HepG2 (cell line): ENCODE results near the gene MTMR3. TPM values are rescaled to one million over a fixed set of nuclear protein-coding genes. Genes with fewer than 3 reads are reported as not detected.

Source experiments
- ATAC-seq: fragments of 200-7000 bp; cut with Tn5 transposase; 3 replicates; pipeline ENCODE4 v1.9.1; 2020; ENCODE audit warnings: mild to moderate bottlenecking, moderate library complexity
- BruUV-seq: library from RNA; stranded (reverse); fragments of 400-500 nt; replicated peaks from 2 replicates; lab custom pipeline; 2021; lab: Mats Ljungman, UMichigan
- CTCF ChIA-PET: fragments of 300-600 bp; formaldehyde crosslinking; extraction: SDS; loops from one replicate; lab custom pipeline; 2021; ENCODE audit warnings: low total read pairs, inconsistent platforms, low intra/inter-chr PET ratio; lab: Yijun Ruan, JAX
- POLR2A ChIA-PET: fragments of 350-600 bp; sonication (Branson Sonifier 250); formaldehyde crosslinking; loops from one replicate; lab custom pipeline; 2020; ENCODE audit warnings: antibody characterized with exemption, inconsistent platforms; lab: Yijun Ruan, JAX
- DNase-seq: peaks from one replicate; pipeline ENCODE4 v3.0.0-alpha.2; 2015; ENCODE audit warnings: low spot score
- FAIRE-seq: peaks from 3 replicates; lab custom pipeline; 2011; peaks lifted over from hg19 to GRCh38; lab: Jason Lieb, UNC
- H2AFZ ChIP-seq: one replicate; pipeline ENCODE4 v1.6.1; 2011; ENCODE audit warnings: low read length, inconsistent platforms
- H3K27ac ChIP-seq: fragments of 300-600 bp; 3 replicates; pipeline ENCODE4 v1.8.0; 2011; ENCODE audit warnings: mixed run types, mild to moderate bottlenecking, mixed read lengths, low read length, inconsistent platforms; ENCODE audit not compliant: insufficient read depth; ENCODE audit errors: extremely low read length
- H3K27me3 ChIP-seq, 2 experiments: fragments of 200-600 bp in 1 of 2; 2 replicates in 1 of 2; 3 replicates in 1 of 2; pipeline versions ENCODE4 v1.6.0 to v1.8.0; 2011; ENCODE audit warnings: low read length in 2 of 2, mild to moderate bottlenecking in 2 of 2, moderate library complexity in 2 of 2, inconsistent platforms in 1 of 2; ENCODE audit not compliant: insufficient read depth in 2 of 2, control insufficient read depth in 1 of 2
- H3K36me3 ChIP-seq, 2 experiments: fragments of 200-600 bp in 1 of 2; replicated peaks in 1 of 2; 2 replicates in 1 of 2; 3 replicates in 1 of 2; pipeline versions ENCODE4 v1.5.1 to v1.8.0; 2011; ENCODE audit warnings: low read length in 2 of 2, inconsistent platforms in 1 of 2; ENCODE audit not compliant: insufficient read depth in 2 of 2, control insufficient read depth in 1 of 2
- H3K4me1 ChIP-seq: 2 replicates; pipeline ENCODE4 v1.5.1; 2012; ENCODE audit warnings: low read length, inconsistent platforms; ENCODE audit not compliant: insufficient read depth
- H3K4me2 ChIP-seq: 2 replicates; pipeline ENCODE4 v1.6.0; 2011; ENCODE audit warnings: low read depth, low read length, inconsistent platforms
- H3K4me3 ChIP-seq, 3 experiments: fragments of 200-600 bp in 1 of 3; sonication (generic), shearing (Covaris generic) in 1 of 3; replicated peaks in 1 of 3; 2 replicates each; pipeline ENCODE4 v1.5.1; 2011 to 2016; ENCODE audit warnings: low read length in 3 of 3, inconsistent platforms in 2 of 3, low read depth in 2 of 3, mild to moderate bottlenecking in 2 of 3, control low read depth in 1 of 3, mixed read lengths in 1 of 3; ENCODE audit not compliant: insufficient read depth in 1 of 3
- H3K79me2 ChIP-seq: one replicate; pipeline ENCODE4 v1.6.1; 2011; ENCODE audit warnings: low read length, inconsistent platforms; ENCODE audit not compliant: insufficient read depth
- H3K9ac ChIP-seq: 2 replicates; pipeline ENCODE4 v1.6.0; 2011; ENCODE audit warnings: mild to moderate bottlenecking, low read depth, low read length, inconsistent platforms; ENCODE audit not compliant: insufficient read depth
- H3K9me3 ChIP-seq: 2 replicates; pipeline ENCODE4 v1.5.1; 2012; ENCODE audit warnings: mild to moderate bottlenecking, low read length
- H4K20me1 ChIP-seq: 2 replicates; pipeline ENCODE4 v1.6.0; 2011; ENCODE audit warnings: inconsistent platforms, mild to moderate bottlenecking, low read length, moderate library complexity; ENCODE audit not compliant: insufficient read depth
- HMGA1 ChIP-seq: sonication (generic); formaldehyde crosslinking; conservative IDR thresholded peaks from 2 replicates; pipeline ENCODE4 v1.4.0; 2020; ENCODE audit warnings: missing genetic modification reagents
- MAFF ChIP-seq: IDR thresholded peaks from 2 replicates; pipeline ENCODE4 v1.6.1; 2011; ENCODE audit warnings: low read depth, low read length, improper control_type of control experiment
- MAFK ChIP-seq, 2 experiments: IDR thresholded peaks in 1 of 2; conservative IDR thresholded peaks in 1 of 2; 2 replicates each; pipeline ENCODE4 v1.6.1; 2011; ENCODE audit warnings: improper control_type of control experiment in 2 of 2, low read length in 2 of 2
- ZMYM3 ChIP-seq: sonication (generic); formaldehyde crosslinking; IDR thresholded peaks from 2 replicates; pipeline ENCODE4 v1.5.1; 2020; ENCODE audit warnings: mild to moderate bottlenecking, missing genetic modification reagents
- ZNF367 ChIP-seq: sonication (generic); formaldehyde crosslinking; IDR thresholded peaks from 2 replicates; pipeline ENCODE4 v1.4.0; 2020; ENCODE audit warnings: missing genetic modification reagents, borderline replicate concordance
- ZNF589 ChIP-seq: sonication (generic); formaldehyde crosslinking; conservative IDR thresholded peaks from 2 replicates; pipeline ENCODE4 v1.8.0; 2022; ENCODE audit warnings: mild to moderate bottlenecking, moderate library complexity, missing genetic modification reagents
- WGBS: methylation state at CpG from one replicate; pipeline ENCODE4 v1.1.6; 2017; ENCODE audit warnings: low lambda C conversion rate; 5-methylcytosine and 5-hydroxymethylcytosine counted together
- in situ Hi-C: cut with HindIII; loops from 2 replicates; pipeline ENCODE4 v1.10.0; 2017; ENCODE audit warnings: low pct_unique_long_range_greater_than_20kb; ENCODE audit not compliant: extremely low pct_ligation_motif_present
- intact Hi-C: fragments of 100-400 bp; cut with micrococcal nuclease; formaldehyde crosslinking; loops from one replicate; pipeline ENCODE4 v1.10.0; 2022; ENCODE audit not compliant: unreplicated experiment
- polyA plus RNA-seq, 8 experiments: library from polyadenylated mRNA; depleted of rRNA in 3 of 8; stranded (reverse) in 7 of 8; unstranded in 1 of 8; fragments of >200 nt; fragmentation: Illumina TruSeq in 4 of 8; extraction: Trizol in 4 of 8; gene quantifications; 2 replicates each; pipeline versions ENCODE4 v1.2.1 to v1.2.3, GENCODE V29; 2011 to 2016; ENCODE audit warnings: low read depth in 4 of 8, missing spikeins in 1 of 8, mixed read lengths in 1 of 8; ENCODE audit not compliant: insufficient read depth in 1 of 8
- total RNA-seq, 5 experiments: library from RNA; depleted of rRNA; stranded (reverse); fragments of >200 nt; fragmentation: Illumina TruSeq; extraction: Trizol; gene quantifications; 2 replicates each; pipeline ENCODE4 v1.2.3, GENCODE V29; 2016; ENCODE audit warnings: low read depth in 1 of 5
- TF ChIP-seq, protein P1 (sequence below): sonication (generic); formaldehyde crosslinking; IDR thresholded peaks from 2 replicates; pipeline ENCODE4 v1.8.1; 2022; ENCODE audit warnings: mild to moderate bottlenecking, missing genetic modification reagents

MTMR3 gene
- total and polyA plus RNA-seq, 2 of the 13 experiments (the other 11 are each of a cell fraction or from before 2014, with no cell fraction given), result 12.6 to 24.8 TPM

DNA sequence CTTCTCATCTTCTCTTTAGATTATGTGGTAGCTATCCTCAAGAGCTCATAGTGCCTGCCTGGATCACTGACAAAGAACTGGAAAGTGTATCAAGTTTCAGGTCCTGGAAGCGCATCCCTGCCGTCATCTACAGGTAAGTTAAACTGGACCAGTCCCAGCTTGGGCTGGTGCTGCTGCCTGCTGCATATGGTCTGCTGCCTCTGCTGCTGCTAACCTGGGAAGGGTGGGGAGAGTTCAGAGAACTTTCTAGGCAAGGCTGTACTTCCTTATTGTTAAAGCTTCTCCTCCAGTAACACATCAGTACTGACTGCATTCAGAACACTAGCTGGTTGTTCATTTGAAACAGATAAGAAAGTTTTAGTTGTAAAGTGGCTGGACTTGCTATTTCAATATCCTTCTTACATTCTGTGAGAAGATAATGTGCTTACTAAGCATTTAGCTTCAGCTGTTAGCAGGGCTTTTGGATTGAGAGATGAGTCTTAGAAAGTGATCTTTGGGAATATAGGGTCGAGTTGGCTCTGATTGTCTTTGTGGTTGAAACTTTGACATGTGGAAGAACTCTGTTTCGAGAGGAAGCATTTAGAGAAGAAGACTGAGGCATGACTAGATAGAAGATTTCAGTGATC is 120.0 kb downstream of the MTMR3 start:
- intact Hi-C loops, result no loop called here
- TF ChIP-seq HMGA1 (CRISPR knock-in tag) (no peak), MAFK (conservative IDR thresholded peaks at IDR 0.05 in 1 of 2, IDR thresholded peaks at IDR 0.05 in 1 of 2; ENCODE audit: low read length in 2 of 2) (peak; percentile 92 to 94), MAFF (peak; percentile 91), ZNF589 (no peak)
- TF ChIP-seq, protein P1, sequence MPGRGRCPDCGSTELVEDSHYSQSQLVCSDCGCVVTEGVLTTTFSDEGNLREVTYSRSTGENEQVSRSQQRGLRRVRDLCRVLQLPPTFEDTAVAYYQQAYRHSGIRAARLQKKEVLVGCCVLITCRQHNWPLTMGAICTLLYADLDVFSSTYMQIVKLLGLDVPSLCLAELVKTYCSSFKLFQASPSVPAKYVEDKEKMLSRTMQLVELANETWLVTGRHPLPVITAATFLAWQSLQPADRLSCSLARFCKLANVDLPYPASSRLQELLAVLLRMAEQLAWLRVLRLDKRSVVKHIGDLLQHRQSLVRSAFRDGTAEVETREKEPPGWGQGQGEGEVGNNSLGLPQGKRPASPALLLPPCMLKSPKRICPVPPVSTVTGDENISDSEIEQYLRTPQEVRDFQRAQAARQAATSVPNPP (CRISPR knock-in tag), result no peak
- TF ChIP-seq, all 625 proteins: peak for 2
- H4K20me1 ChIP-seq, result no peaks in the 10 kb centered on the region
- no peak overlapping the region for H3K9ac ChIP-seq
- no peaks in the 10 kb centered on the region for H3K27me3 ChIP-seq
- H2AFZ ChIP-seq, result no peak overlapping the region
- H3K27ac ChIP-seq, result no peak overlapping the region
- H3K4me3 ChIP-seq, result no peak overlapping the region
- no peaks in the 10 kb centered on the region for H3K9me3 ChIP-seq
- WGBS, result 60% methylated on average over 4 of the region's 4 CpGs
- CTCF ChIA-PET, result no interaction called here
- peaks cover 14 to 35% of the 10 kb centered on the region in 2 experiments; a peak in 4 of 5 replicates for H3K36me3 ChIP-seq
- no peak for DNase-seq
- in situ Hi-C loops, result no loop called here
- POLR2A ChIA-PET, result no interaction called here
- no peak for FAIRE-seq
- H3K4me1 ChIP-seq, result no peaks in the 10 kb centered on the region
- ATAC-seq, result no peak
- BruUV-seq, result no TSS peak
- no peak overlapping the region for H3K4me2 ChIP-seq
- no peaks in the 10 kb centered on the region for H3K79me2 ChIP-seq

GRCh38 chr22:30004101-30004500 is 121.1 kb downstream of the MTMR3 start:
- CTCF ChIA-PET, result no interaction called here
- in situ Hi-C loops (no loop called here), intact Hi-C loops (no loop called here)
- Histone ChIP-seq H4K20me1 (no peaks in the 10 kb centered on the region), H3K9me3 (no peaks in the 10 kb centered on the region), H3K4me1 (no peaks in the 10 kb centered on the region), H3K27me3 (no peaks in the 10 kb centered on the region), H3K4me2 (no peak overlapping the region), H3K4me3 (no peak overlapping the region), H3K27ac (no peak overlapping the region), H3K79me2 (no peaks in the 10 kb centered on the region), H2AFZ (no peak overlapping the region), H3K36me3 (peaks cover 18 to 40% of the 10 kb centered on the region in 2 experiments; a peak in 4 of 5 replicates), H3K9ac (no peak overlapping the region)
- ATAC-seq, result no peak
- TF ChIP-seq ZNF367 (no peak), ZMYM3 (CRISPR knock-in tag) (no peak)
- DNase-seq, result no peak
- BruUV-seq, result no TSS peak
- POLR2A ChIA-PET, result interaction anchor here (1.5 kb wide), 1 partner anchor 121 kb away, joined by 4 read pairs; the partner anchor contains the start of gene MTMR3
- no peak for FAIRE-seq
- 92% methylated on average over 1 of the region's 1 CpG for WGBS
